A549 (cell line): ENCODE results near the gene NSMCE1. TPM values are rescaled to one million over a fixed set of nuclear protein-coding genes. Genes with fewer than 3 reads are reported as not detected.

Experiments used
- ATAC-seq, 2 experiments: fragments of 200-7000 bp in 1 of 2; fragments of >200 bp in 1 of 2; cut with Nextera tagmentation in 1 of 2; cut with Tn5 transposase in 1 of 2; 3 replicates each; pipeline versions ENCODE4 v1.8.0 to v1.9.1; 2018 to 2020; ENCODE audit warnings: mild to moderate bottlenecking in 1 of 2, moderate library complexity in 1 of 2
- CTCF ChIA-PET: fragments of 300-600 bp; sonication (Branson Sonifier 250); formaldehyde crosslinking; extraction: SDS; loops from one replicate; lab custom pipeline; 2021; ENCODE audit warnings: antibody characterized with exemption, inconsistent platforms; lab: Yijun Ruan, JAX
- POLR2A ChIA-PET: fragments of 350-600 bp; formaldehyde crosslinking; extraction: SDS; loops from one replicate; lab custom pipeline; 2021; ENCODE audit warnings: antibody characterized with exemption, inconsistent platforms; lab: Yijun Ruan, JAX
- DNase-seq, 2 experiments: peaks; one replicate each; pipeline versions ENCODE4 v3.0.0 to v3.0.0-alpha.2; 2011 to 2016; ENCODE audit warnings: low read depth in 1 of 2, low spot score in 1 of 2
- FAIRE-seq: peaks from 2 replicates; lab custom pipeline; 2011; peaks lifted over from hg19 to GRCh38; lab: Jason Lieb, UNC
- H3K27ac ChIP-seq, 2 experiments: fragments of >200 bp; sonication (Bioruptor Twin); formaldehyde crosslinking; 3 replicates each; pipeline ENCODE4 v1.5.1; 2016 to 2017
- H3K4me1 ChIP-seq: fragments of >200 bp; sonication (Bioruptor Twin); formaldehyde crosslinking; 3 replicates; pipeline ENCODE4 v1.6.1; 2016
- H3K4me2 ChIP-seq: fragments of >200 bp; sonication (Bioruptor Twin); formaldehyde crosslinking; 3 replicates; pipeline ENCODE4 v1.6.1; 2016
- H3K4me3 ChIP-seq: fragments of >200 bp; sonication (Bioruptor Twin); formaldehyde crosslinking; 3 replicates; pipeline ENCODE4 v1.5.1; 2016
- H3K9me3 ChIP-seq: fragments of >200 bp; sonication (Bioruptor Twin); formaldehyde crosslinking; 3 replicates; pipeline ENCODE4 v1.6.1; 2016
- GATA3 ChIP-seq: IDR thresholded peaks from 2 replicates; pipeline ENCODE4 v1.6.1; 2012; ENCODE audit warnings: borderline replicate concordance
- HOXB13 ChIP-seq: fragments of 250-450 bp; sonication (Bioruptor Pico); IDR thresholded peaks from 2 replicates; pipeline ENCODE4 v1.5.0; 2020; ENCODE audit warnings: low read depth, mild to moderate bottlenecking, moderate library complexity
- JUN ChIP-seq, 2 experiments: fragments of >200 bp; sonication (Bioruptor Twin); formaldehyde crosslinking; IDR thresholded peaks; 2 replicates in 1 of 2; 3 replicates in 1 of 2; pipeline ENCODE4 v1.6.1; 2016 to 2017
- JUNB ChIP-seq: fragments of >200 bp; sonication (Bioruptor Twin); formaldehyde crosslinking; IDR thresholded peaks from 2 replicates; pipeline ENCODE4 v1.6.1; 2016
- KDM1A ChIP-seq: fragments of 200-600 bp; sonication (generic); IDR thresholded peaks from 2 replicates; pipeline ENCODE4 v1.6.1; 2016; ENCODE audit warnings: low read depth, mild to moderate bottlenecking
- MAFK ChIP-seq: fragments of 450-650 bp; IDR thresholded peaks from 2 replicates; pipeline ENCODE4 v1.6.1; 2014; ENCODE audit not compliant: partially characterized antibody
- NFE2L2 ChIP-seq: fragments of 150-350 bp; conservative IDR thresholded peaks from 2 replicates; pipeline ENCODE4 v1.6.1; 2014; ENCODE audit warnings: low read length
- POLR2A ChIP-seq: IDR thresholded peaks from 2 replicates; pipeline ENCODE4 v1.6.1; 2012; ENCODE audit warnings: mild to moderate bottlenecking, low read length
- POLR2AphosphoS2 ChIP-seq: conservative IDR thresholded peaks from 2 replicates; pipeline ENCODE4 v1.6.1; 2012; ENCODE audit warnings: low read length, improper control_type of control experiment, inconsistent platforms
- RAD21 ChIP-seq, 2 experiments: fragments of >200 bp in 1 of 2; sonication (Bioruptor Twin) in 1 of 2; formaldehyde crosslinking in 1 of 2; IDR thresholded peaks in 1 of 2; conservative IDR thresholded peaks in 1 of 2; 2 replicates in 1 of 2; 3 replicates in 1 of 2; pipeline ENCODE4 v1.6.1; 2012 to 2018; ENCODE audit warnings: inconsistent platforms in 1 of 2
- TFCP2L1 ChIP-seq: fragments of 250-450 bp; sonication (Bioruptor Pico); IDR thresholded peaks from 2 replicates; pipeline ENCODE4 v1.5.0; 2021; ENCODE audit warnings: mild to moderate bottlenecking
- ZC3H11A ChIP-seq: fragments of 450-650 bp; IDR thresholded peaks from 2 replicates; pipeline ENCODE4 v1.6.1; 2014; ENCODE audit warnings: antibody characterized with exemption, mild to moderate bottlenecking
- WGBS: methylation state at CpG from one replicate; pipeline ENCODE4 v1.1.6; 2017; ENCODE audit errors: missing lambda C conversion rate; 5-methylcytosine and 5-hydroxymethylcytosine counted together
- polyA plus RNA-seq, 4 experiments: library from polyadenylated mRNA; depleted of rRNA in 3 of 4; stranded (reverse); fragments of >200 nt; fragmentation: RNase III in 1 of 4; extraction: RNeasy Plus Mini Kit Qiagen cat#74134 plus additional on column Dnase treatment in 1 of 4; gene quantifications; 2 replicates in 3 of 4; 3 replicates in 1 of 4; pipeline ENCODE4 v1.2.3, GENCODE V29; 2011 to 2017
- TF ChIP-seq, protein P1 (sequence below): fragments of 200-600 bp; sonication (generic); IDR thresholded peaks from 2 replicates; pipeline ENCODE4 v1.6.1; 2016; ENCODE audit warnings: antibody characterized with exemption, mild to moderate bottlenecking, moderate library complexity
- TF ChIP-seq, protein P2 (sequence below): fragments of >200 bp; sonication (Bioruptor Twin); formaldehyde crosslinking; IDR thresholded peaks from 3 replicates; pipeline ENCODE4 v1.5.1; 2016
- TF ChIP-seq, protein P3 (sequence below): IDR thresholded peaks from 2 replicates; pipeline ENCODE4 v1.6.1; 2012

The NSMCE1 gene
- polyA plus RNA-seq, 2 of the 4 experiments (the other 2 are of a cell fraction) = 32.0 to 59.9 TPM

DNA sequence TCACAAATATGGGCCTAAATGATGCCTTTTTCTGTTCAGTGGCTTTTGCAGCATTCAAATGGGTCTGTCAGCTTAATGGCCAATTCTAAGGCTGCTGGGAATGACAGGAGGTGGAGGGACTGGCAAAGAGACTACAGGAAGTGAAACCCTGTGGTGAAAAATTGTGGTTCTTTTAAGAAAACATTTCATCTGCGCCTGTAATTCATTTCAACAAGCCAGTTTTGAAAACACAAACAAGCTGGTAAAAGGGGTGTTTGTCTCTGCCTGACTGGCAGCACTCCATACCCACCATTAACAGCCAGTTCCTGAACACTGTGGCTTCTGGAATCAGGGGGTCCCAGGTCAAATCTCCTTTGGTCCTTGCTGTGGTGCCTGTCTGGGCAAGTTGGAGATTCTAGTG lies 68.8 kb downstream of the NSMCE1 start:
- no peak for FAIRE-seq

DNA sequence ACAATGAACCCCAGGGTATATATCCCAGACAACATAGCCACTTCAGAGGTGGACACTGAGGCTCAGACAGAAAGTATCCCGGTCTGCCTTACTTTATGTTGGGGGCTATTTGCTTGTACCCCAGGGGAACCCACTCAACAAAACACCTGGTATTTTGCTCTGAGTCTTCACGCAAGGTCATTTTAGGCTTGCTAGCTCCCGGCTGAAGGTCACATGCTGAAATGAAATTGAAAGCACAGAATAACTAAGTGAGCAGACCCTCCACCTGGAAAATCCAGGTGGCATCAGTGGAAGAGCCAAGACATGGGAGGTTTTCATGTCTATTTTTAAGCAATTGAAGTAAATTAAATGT lies 69.4 kb downstream of the NSMCE1 start:
- FAIRE-seq (no peak), ATAC-seq (no peak), DNase-seq (no peak)
- Histone ChIP-seq H3K4me1 (peaks cover 4% of the 10 kb centered on the region; the same call in 2 of the 3 replicates), H3K9me3 (no peaks in the 10 kb centered on the region), H3K4me2 (no peak overlapping the region), H3K27ac (no peak overlapping the region), H3K4me3 (no peak overlapping the region)
- ChIA-PET CTCF (interaction anchor here (1.1 to 1.6 kb wide), 4 partner anchors 19 to 168 kb away, joined by 3 read pairs; no protein-coding TSS in a partner anchor), POLR2A (no interaction called here)
- WGBS = 46% methylated on average over 3 of the region's 3 CpGs
- TF ChIP-seq HOXB13 (CRISPR knock-in tag) (no peak), MAFK (no peak)

More for the DNA sequence above, 68.8 kb downstream of the NSMCE1 start:
- ATAC-seq = no peak
- no peak overlapping the region for H3K4me2 ChIP-seq
- ChIA-PET CTCF (interaction anchor here (1.1 to 1.6 kb wide), 3 partner anchors 20 to 168 kb away, joined by 3 read pairs; no protein-coding TSS in a partner anchor), POLR2A (no interaction called here)
- no peak overlapping the region for H3K27ac ChIP-seq
- TF ChIP-seq, protein P1, sequence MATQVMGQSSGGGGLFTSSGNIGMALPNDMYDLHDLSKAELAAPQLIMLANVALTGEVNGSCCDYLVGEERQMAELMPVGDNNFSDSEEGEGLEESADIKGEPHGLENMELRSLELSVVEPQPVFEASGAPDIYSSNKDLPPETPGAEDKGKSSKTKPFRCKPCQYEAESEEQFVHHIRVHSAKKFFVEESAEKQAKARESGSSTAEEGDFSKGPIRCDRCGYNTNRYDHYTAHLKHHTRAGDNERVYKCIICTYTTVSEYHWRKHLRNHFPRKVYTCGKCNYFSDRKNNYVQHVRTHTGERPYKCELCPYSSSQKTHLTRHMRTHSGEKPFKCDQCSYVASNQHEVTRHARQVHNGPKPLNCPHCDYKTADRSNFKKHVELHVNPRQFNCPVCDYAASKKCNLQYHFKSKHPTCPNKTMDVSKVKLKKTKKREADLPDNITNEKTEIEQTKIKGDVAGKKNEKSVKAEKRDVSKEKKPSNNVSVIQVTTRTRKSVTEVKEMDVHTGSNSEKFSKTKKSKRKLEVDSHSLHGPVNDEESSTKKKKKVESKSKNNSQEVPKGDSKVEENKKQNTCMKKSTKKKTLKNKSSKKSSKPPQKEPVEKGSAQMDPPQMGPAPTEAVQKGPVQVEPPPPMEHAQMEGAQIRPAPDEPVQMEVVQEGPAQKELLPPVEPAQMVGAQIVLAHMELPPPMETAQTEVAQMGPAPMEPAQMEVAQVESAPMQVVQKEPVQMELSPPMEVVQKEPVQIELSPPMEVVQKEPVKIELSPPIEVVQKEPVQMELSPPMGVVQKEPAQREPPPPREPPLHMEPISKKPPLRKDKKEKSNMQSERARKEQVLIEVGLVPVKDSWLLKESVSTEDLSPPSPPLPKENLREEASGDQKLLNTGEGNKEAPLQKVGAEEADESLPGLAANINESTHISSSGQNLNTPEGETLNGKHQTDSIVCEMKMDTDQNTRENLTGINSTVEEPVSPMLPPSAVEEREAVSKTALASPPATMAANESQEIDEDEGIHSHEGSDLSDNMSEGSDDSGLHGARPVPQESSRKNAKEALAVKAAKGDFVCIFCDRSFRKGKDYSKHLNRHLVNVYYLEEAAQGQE = no peak
- TF ChIP-seq JUN (IDR thresholded peaks at IDR 0.05) (no peak), JUNB (no peak), POLR2A (no peak), TFCP2L1 (CRISPR knock-in tag) (no peak), POLR2AphosphoS2 (no peak), RAD21 (conservative IDR thresholded peaks at IDR 0.05 in 1 of 2, IDR thresholded peaks at IDR 0.05 in 1 of 2) (no peak)
- TF ChIP-seq, protein P2, sequence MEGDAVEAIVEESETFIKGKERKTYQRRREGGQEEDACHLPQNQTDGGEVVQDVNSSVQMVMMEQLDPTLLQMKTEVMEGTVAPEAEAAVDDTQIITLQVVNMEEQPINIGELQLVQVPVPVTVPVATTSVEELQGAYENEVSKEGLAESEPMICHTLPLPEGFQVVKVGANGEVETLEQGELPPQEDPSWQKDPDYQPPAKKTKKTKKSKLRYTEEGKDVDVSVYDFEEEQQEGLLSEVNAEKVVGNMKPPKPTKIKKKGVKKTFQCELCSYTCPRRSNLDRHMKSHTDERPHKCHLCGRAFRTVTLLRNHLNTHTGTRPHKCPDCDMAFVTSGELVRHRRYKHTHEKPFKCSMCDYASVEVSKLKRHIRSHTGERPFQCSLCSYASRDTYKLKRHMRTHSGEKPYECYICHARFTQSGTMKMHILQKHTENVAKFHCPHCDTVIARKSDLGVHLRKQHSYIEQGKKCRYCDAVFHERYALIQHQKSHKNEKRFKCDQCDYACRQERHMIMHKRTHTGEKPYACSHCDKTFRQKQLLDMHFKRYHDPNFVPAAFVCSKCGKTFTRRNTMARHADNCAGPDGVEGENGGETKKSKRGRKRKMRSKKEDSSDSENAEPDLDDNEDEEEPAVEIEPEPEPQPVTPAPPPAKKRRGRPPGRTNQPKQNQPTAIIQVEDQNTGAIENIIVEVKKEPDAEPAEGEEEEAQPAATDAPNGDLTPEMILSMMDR = no peak
- TF ChIP-seq, all 56 proteins: peak for 0
- 15% methylated on average over 1 of the region's 1 CpG for WGBS
- DNase-seq = no peak
- peaks cover 8% of the 10 kb centered on the region; the same call in 2 of the 3 replicates for H3K4me1 ChIP-seq
- no peak overlapping the region for H3K4me3 ChIP-seq
- H3K9me3 ChIP-seq = no peaks in the 10 kb centered on the region

DNA sequence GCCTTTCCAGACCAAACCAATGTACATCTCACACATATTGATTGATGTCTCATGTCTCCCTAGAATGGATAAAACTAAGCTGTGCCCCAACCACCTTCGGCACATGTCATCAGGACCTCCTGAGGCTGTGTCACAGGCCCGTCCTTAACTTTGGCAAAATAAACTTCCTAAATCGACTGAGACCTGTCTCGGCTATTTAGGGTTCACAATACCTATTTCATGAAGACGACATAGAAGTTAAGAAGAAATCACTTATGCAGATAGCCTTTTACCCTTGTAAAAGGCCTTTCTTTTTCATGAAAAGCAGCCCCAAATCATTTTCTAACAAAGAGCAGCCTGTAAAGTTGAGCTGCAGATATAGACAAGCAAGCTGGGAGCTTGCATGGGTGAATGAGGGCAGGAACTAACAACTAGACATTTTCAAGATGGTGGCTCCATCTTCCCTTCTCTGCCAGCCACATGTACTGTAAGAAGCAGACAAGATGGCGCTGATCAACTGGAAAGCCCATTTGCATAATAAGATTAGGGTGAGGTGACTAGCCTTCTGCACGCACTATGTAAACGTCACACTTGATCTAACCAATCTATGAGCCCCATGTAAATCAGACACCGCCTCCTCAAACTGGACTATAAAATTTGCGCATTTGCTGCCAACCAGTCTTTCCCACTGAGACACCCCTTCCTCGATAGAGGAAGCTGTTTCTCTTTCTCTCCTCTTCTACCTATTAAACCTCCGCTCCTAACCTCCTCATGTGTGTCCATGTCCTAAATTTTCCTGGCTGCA lies 69.9 kb downstream of the NSMCE1 start:
- DNase-seq (no peak), FAIRE-seq (no peak), ATAC-seq (no peak)
- TF ChIP-seq KDM1A (no peak), GATA3 (no peak), ZC3H11A (no peak), NFE2L2 (no peak)
- TF ChIP-seq, protein P3, sequence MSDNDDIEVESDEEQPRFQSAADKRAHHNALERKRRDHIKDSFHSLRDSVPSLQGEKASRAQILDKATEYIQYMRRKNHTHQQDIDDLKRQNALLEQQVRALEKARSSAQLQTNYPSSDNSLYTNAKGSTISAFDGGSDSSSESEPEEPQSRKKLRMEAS = no peak
- no peak overlapping the region for H3K4me2 ChIP-seq
- CTCF ChIA-PET = interaction anchor here (1.2 to 1.6 kb wide), 4 partner anchors 19 to 169 kb away, joined by 3 read pairs; no protein-coding TSS in a partner anchor
- no peak overlapping the region for H3K27ac ChIP-seq
- no peak overlapping the region for H3K4me3 ChIP-seq
- POLR2A ChIA-PET = no interaction called here
- WGBS = 78% methylated on average over 12 of the region's 12 CpGs
- H3K9me3 ChIP-seq = no peaks in the 10 kb centered on the region
- H3K4me1 ChIP-seq = peaks cover 4% of the 10 kb centered on the region; the same call in 2 of the 3 replicates
